Suprapubic skin (tissue), 4 donors: ENCODE data around the gene CAVIN1. TPM values are rescaled to one million over a fixed set of nuclear protein-coding genes. Genes with fewer than 3 reads are reported as not detected.
"Not testable (repeated sequence)": the region's sequence is repeated elsewhere in the genome, so short reads cannot be mapped to it uniquely, and the experiment has no call there.

Experiments used
- DNase-seq, 2 donors: peaks; one replicate each; pipeline ENCODE4 v3.0.0-alpha.2; 2019; ENCODE audit warnings: low spot score in 2 of 2
- H3K27ac ChIP-seq: fragments of 200-600 bp; sonication (generic); one replicate; pipeline ENCODE4 v1.5.1; 2019
- H3K27me3 ChIP-seq: fragments of 200-600 bp; sonication (generic); one replicate; pipeline ENCODE4 v1.5.1; 2019
- H3K36me3 ChIP-seq: fragments of 200-600 bp; sonication (generic); one replicate; pipeline ENCODE4 v1.5.1; 2019
- H3K4me1 ChIP-seq: fragments of 200-600 bp; sonication (generic); one replicate; pipeline ENCODE4 v1.5.1; 2019
- H3K4me3 ChIP-seq: fragments of 200-600 bp; sonication (generic); one replicate; pipeline ENCODE4 v1.5.1; 2019; ENCODE audit warnings: mild to moderate bottlenecking
- H3K9me3 ChIP-seq: fragments of 200-600 bp; sonication (generic); one replicate; pipeline ENCODE4 v1.5.1; 2019
- EP300 ChIP-seq: sonication (generic); formaldehyde crosslinking; IDR thresholded peaks from one replicate; pipeline ENCODE4 v1.6.1; 2017; ENCODE audit warnings: antibody characterized with exemption
- POLR2A ChIP-seq, 2 donors: fragments of 450-650 bp; IDR thresholded peaks; one replicate each; pipeline ENCODE4 v1.6.1; 2017; ENCODE audit warnings: antibody characterized with exemption in 2 of 2, mild to moderate bottlenecking in 2 of 2, moderate library complexity in 2 of 2
- POLR2AphosphoS5 ChIP-seq, 3 donors: sonication (generic); formaldehyde crosslinking; IDR thresholded peaks; one replicate each; pipeline ENCODE4 v1.6.1; 2017; ENCODE audit warnings: antibody characterized with exemption in 3 of 3
- WGBS: methylation state at CpG from one replicate; pipeline ENCODE4 v1.1.5; 2018; 5-methylcytosine and 5-hydroxymethylcytosine counted together
- total RNA-seq, 4 donors: library from RNA; depleted of rRNA; stranded (reverse); fragments of >200 nt; gene quantifications; one replicate each; pipeline ENCODE4 v1.1.0, GENCODE V29; 2016
- TF ChIP-seq, protein P1 (sequence below), 2 donors: fragments of 200-600 bp in 1 of 2; fragments of 450-650 bp in 1 of 2; sonication (generic) in 1 of 2; IDR thresholded peaks; one replicate each; pipeline ENCODE4 v1.5.1; 2016 to 2019; ENCODE audit warnings: antibody characterized with exemption in 2 of 2, mild to moderate bottlenecking in 1 of 2, moderate library complexity in 1 of 2

CAVIN1 gene
- total RNA-seq, 4 donors from 2014 or later, result 153 to 224 (median 182) TPM

DNA sequence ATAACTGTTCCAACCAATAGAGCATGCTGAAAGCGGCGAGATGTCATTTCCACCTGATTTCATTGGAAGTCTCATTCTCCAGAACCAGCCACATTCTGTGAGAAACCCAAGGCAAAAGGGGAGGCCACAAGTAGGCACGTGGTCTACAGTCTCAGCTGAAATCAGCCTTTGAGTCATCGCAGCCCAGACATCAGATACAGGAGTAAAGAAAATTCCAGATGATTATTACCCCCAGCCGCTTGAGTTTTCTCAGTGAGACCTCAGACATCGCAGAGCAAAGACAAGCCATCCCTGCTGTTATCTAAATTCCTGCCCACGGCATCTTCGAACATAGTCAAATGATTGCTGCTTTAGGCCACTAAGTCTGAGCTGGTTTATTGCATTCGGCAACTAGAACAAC, 57.9 kb downstream of the CAVIN1 start:
- Histone ChIP-seq H3K9me3 (no peaks in the 10 kb centered on the region), H3K36me3 (no peaks in the 10 kb centered on the region), H3K27ac (no peak overlapping the region), H3K27me3 (no peaks in the 10 kb centered on the region), H3K4me3 (no peak overlapping the region), H3K4me1 (peaks cover 61% of the 10 kb centered on the region)
- TF ChIP-seq, protein P1, sequence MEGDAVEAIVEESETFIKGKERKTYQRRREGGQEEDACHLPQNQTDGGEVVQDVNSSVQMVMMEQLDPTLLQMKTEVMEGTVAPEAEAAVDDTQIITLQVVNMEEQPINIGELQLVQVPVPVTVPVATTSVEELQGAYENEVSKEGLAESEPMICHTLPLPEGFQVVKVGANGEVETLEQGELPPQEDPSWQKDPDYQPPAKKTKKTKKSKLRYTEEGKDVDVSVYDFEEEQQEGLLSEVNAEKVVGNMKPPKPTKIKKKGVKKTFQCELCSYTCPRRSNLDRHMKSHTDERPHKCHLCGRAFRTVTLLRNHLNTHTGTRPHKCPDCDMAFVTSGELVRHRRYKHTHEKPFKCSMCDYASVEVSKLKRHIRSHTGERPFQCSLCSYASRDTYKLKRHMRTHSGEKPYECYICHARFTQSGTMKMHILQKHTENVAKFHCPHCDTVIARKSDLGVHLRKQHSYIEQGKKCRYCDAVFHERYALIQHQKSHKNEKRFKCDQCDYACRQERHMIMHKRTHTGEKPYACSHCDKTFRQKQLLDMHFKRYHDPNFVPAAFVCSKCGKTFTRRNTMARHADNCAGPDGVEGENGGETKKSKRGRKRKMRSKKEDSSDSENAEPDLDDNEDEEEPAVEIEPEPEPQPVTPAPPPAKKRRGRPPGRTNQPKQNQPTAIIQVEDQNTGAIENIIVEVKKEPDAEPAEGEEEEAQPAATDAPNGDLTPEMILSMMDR (IDR thresholded peaks at IDR 0.05), result no peak
- TF ChIP-seq POLR2AphosphoS5 (IDR thresholded peaks at IDR 0.05) (no peak), POLR2A (IDR thresholded peaks at IDR 0.05) (no peak), EP300 (no peak)
- DNase-seq, result no peak
- 80% methylated on average over 9 of the region's 9 CpGs for WGBS

- no peak overlapping the region for H3K4me3 ChIP-seq
- no peaks in the 10 kb centered on the region for H3K9me3 ChIP-seq
- DNase-seq, result no peak
- no peaks in the 10 kb centered on the region for H3K36me3 ChIP-seq
- WGBS, result 44% methylated on average over 7 of the region's 7 CpGs
- H3K27ac ChIP-seq, result peak overlapping the region; percentile 11
- H3K27me3 ChIP-seq, result no peaks in the 10 kb centered on the region
- TF ChIP-seq POLR2A (IDR thresholded peaks at IDR 0.05) (no peak), POLR2AphosphoS5 (IDR thresholded peaks at IDR 0.05) (no peak), EP300 (no peak)
- TF ChIP-seq, protein P1 (IDR thresholded peaks at IDR 0.05), result no peak
- H3K4me1 ChIP-seq, result peaks cover 61% of the 10 kb centered on the region
These were observed 59.1 kb downstream of the CAVIN1 start for GRCh38 chr17:42363767-42364585.

DNA sequence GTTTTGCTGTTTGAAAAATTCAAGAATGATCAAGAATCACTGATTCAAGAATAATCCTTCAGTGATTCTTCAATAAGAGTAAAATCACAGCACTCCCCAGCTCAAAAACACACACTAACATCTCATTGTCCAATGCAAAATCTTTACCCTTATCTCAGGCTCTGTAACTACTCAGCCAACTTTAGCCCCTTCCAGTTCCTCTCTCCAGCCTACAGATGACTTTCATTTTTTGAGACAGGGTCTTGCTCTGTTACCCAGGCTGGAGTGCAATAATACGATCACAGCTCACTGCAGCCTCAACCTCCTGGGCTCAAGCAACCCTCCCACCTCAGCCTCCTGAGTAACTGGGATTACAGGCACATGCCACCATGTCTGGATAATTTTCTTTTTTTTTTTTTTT, 59.8 kb downstream of the CAVIN1 start:
- Histone ChIP-seq H3K9me3 (no peaks in the 10 kb centered on the region), H3K4me3 (no peak overlapping the region), H3K27ac (peak overlapping the region; percentile 11), H3K4me1 (peaks cover 66% of the 10 kb centered on the region), H3K36me3 (no peaks in the 10 kb centered on the region), H3K27me3 (no peaks in the 10 kb centered on the region)
- no peak for TF ChIP-seq POLR2AphosphoS5 (IDR thresholded peaks at IDR 0.05)
- no peak for TF ChIP-seq EP300
- TF ChIP-seq, protein P1 (IDR thresholded peaks at IDR 0.05), result no peak
- no peak for TF ChIP-seq POLR2A (IDR thresholded peaks at IDR 0.05)
- WGBS, result 89% methylated on average over 1 of the region's 1 CpG
- DNase-seq, result no peak

GRCh38 chr17:42362245-42362961, 60.7 kb downstream of the CAVIN1 start:
- H3K9me3 ChIP-seq, result no peaks in the 10 kb centered on the region
- WGBS, result 57% methylated on average over 7 of the region's 7 CpGs
- H3K36me3 ChIP-seq, result no peaks in the 10 kb centered on the region
- H3K4me3 ChIP-seq, result no peak overlapping the region
- H3K27me3 ChIP-seq, result no peaks in the 10 kb centered on the region
- TF ChIP-seq EP300, result no peak
- H3K27ac ChIP-seq, result peak overlapping the region; percentile 15
- no peak for DNase-seq
- H3K4me1 ChIP-seq, result peaks cover 62% of the 10 kb centered on the region

DNA sequence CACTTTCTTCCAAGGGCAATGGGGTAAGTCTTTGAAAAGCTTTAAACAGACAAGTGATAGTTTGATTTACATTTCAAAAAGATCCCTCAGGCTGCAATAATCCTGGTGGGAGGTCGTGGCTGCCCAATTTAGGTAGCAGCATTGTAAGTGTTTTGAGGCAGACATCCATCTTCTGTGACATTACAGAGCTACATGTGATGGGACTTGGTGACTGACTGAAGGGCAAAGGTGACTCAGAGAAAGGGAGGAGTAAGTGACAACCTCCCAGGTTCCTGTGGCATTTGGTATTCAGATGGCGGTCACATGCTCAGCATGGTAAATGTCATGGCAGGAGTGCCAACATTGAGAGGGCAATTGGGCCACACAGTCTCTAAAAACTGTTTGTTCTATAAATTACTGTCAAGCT, 61.3 kb downstream of the CAVIN1 start:
- Histone ChIP-seq H3K27ac (peak overlapping the region; percentile 15), H3K4me1 (peaks cover 56% of the 10 kb centered on the region), H3K9me3 (no peaks in the 10 kb centered on the region), H3K4me3 (no peak overlapping the region), H3K27me3 (no peaks in the 10 kb centered on the region), H3K36me3 (no peaks in the 10 kb centered on the region)
- WGBS, result 26% methylated on average over 2 of the region's 2 CpGs
- TF ChIP-seq POLR2AphosphoS5 (IDR thresholded peaks at IDR 0.05) (no peak), EP300 (no peak), POLR2A (IDR thresholded peaks at IDR 0.05) (no peak)
- TF ChIP-seq, protein P1 (IDR thresholded peaks at IDR 0.05), result no peak
- no peak for DNase-seq

- not testable (repeated sequence) for H3K9me3 ChIP-seq, DNase-seq, H3K27ac ChIP-seq, H3K4me3 ChIP-seq, H3K27me3 ChIP-seq, H3K36me3 ChIP-seq
- H3K4me1 ChIP-seq, result peaks cover 49% of the 10 kb centered on the region
- 95% methylated on average over 2 of the region's 2 CpGs for WGBS
These were observed 62.7 kb downstream of the CAVIN1 start for GRCh38 chr17:42360388-42360787.
